ENCODE measurements around the gene NEAT1. TPM values are rescaled to one million over a fixed set of nuclear protein-coding genes. Genes with fewer than 3 reads are reported as not detected.
A peak's percentile ranks its signal among the peaks of the same experiment; 100 is the strongest.
"Not testable (repeated sequence)": the region's sequence is repeated elsewhere in the genome, so short reads cannot be mapped to it uniquely, and the experiment has no call there.

Gene NEAT1
- polyA plus RNA-seq, 1 experiment: 72.3 TPM

DNA sequence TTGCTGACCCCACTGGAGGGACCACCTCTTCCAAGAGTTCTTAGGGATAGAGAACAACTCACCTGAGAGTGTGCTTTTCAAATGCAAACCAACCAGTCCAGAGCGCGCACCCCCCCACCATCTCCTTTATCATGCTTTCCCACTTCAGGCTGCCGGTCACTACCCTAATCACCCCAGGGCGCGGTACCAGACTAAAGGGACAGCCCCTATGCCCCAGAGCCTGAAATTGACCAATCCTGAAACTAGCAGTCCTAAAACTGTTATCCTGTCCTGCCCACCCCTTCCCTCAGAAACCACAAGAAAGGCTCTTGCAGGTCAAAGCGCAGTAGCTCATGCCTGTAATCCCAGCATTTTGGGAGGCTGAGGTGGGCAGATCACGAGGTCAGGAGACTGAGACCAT, 37.0 kb downstream of the NEAT1 start:
- no peak for DNase-seq (ENCODE audit: low read depth, low spot score)
- H3K4me3 ChIP-seq (ENCODE audit: low read depth, low read length): no peak overlapping the region
- POLR2A ChIA-PET: interaction anchor here (0.8 to 1.1 kb wide), 2 partner anchors 19 to 49 kb away, joined by 3 to 4 read pairs; no protein-coding TSS in a partner anchor
- TF ChIP-seq, protein P1, sequence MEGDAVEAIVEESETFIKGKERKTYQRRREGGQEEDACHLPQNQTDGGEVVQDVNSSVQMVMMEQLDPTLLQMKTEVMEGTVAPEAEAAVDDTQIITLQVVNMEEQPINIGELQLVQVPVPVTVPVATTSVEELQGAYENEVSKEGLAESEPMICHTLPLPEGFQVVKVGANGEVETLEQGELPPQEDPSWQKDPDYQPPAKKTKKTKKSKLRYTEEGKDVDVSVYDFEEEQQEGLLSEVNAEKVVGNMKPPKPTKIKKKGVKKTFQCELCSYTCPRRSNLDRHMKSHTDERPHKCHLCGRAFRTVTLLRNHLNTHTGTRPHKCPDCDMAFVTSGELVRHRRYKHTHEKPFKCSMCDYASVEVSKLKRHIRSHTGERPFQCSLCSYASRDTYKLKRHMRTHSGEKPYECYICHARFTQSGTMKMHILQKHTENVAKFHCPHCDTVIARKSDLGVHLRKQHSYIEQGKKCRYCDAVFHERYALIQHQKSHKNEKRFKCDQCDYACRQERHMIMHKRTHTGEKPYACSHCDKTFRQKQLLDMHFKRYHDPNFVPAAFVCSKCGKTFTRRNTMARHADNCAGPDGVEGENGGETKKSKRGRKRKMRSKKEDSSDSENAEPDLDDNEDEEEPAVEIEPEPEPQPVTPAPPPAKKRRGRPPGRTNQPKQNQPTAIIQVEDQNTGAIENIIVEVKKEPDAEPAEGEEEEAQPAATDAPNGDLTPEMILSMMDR (IDR thresholded peaks at IDR 0.05; ENCODE audit: low read depth, low read length): no peak
- H3K27ac ChIP-seq (ENCODE audit: low read depth, low read length): no peak overlapping the region
- H3K9me3 ChIP-seq (ENCODE audit: control insufficient read depth, insufficient read depth, low read length): no peaks in the 10 kb centered on the region
- CTCF ChIA-PET: interaction anchor here (1.0 to 2.0 kb wide), 2 partner anchors 20 to 38 kb away, joined by 3 to 4 read pairs; no protein-coding TSS in a partner anchor
- no peaks in the 10 kb centered on the region for H3K27me3 ChIP-seq (ENCODE audit: control insufficient read depth, insufficient read depth, low read length)

DNA sequence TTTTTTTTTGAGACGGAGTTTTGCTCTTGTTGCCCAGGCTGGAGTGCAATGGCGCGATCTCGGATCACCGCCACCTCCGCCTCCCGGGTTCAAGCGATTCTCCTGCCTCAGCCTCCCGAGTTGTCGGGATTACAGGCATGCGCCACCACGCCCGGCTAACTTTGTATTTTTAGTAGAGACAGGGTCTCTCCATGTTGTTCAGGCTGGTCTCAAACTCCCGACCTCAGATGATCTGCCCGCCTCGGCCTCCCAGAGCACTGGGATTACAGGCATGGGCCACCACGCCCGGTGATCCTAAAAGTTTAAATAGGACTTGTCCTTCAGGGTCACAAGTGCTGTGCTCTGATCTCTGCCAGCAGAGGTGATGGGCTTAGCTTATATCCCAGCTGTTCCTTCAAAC, 42.9 kb downstream of the NEAT1 start:
- CTCF ChIA-PET: interaction anchor here (0.6 to 1.4 kb wide), 3 partner anchors 43 to 98 kb away, joined by 4 to 5 read pairs (median 4); no protein-coding TSS in a partner anchor
- not testable (repeated sequence) for H3K27me3 ChIP-seq (ENCODE audit: control insufficient read depth, insufficient read depth, low read length); DNase-seq (ENCODE audit: low read depth, low spot score); H3K9me3 ChIP-seq (ENCODE audit: control insufficient read depth, insufficient read depth, low read length); H3K27ac ChIP-seq (ENCODE audit: low read depth, low read length); H3K4me3 ChIP-seq (ENCODE audit: low read depth, low read length)
- POLR2A ChIA-PET: interaction anchor here (0.6 to 1.1 kb wide), 4 partner anchors 11 to 43 kb away, joined by 3 to 4 read pairs (median 3); no protein-coding TSS in a partner anchor

DNA sequence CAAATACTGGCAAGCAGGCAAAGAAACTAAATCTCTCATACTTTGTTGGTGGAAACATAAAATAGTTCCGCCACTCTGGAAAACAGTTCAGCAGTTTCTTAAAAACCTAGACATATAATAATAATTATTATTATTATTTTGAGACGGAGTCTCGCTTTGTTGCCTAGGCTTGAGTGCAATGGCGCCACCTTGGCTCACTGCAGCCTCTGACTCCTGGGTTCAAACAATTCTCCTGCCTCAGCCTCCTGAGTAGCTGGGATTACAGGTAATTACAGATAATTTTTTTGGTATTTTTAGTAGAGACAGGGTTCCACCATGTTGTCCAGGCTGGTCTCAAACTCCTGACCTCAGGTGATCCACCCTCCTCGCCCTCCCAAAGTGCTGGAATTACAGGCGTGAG, 44.7 kb downstream of the NEAT1 start:
- DNase-seq (ENCODE audit: low read depth, low spot score); POLR2A ChIA-PET; CTCF ChIA-PET; H3K4me3 ChIP-seq (ENCODE audit: low read depth, low read length); H3K9me3 ChIP-seq (ENCODE audit: control insufficient read depth, insufficient read depth, low read length); H3K27ac ChIP-seq (ENCODE audit: low read depth, low read length); H3K27me3 ChIP-seq (ENCODE audit: control insufficient read depth, insufficient read depth, low read length): not testable (repeated sequence)

DNA sequence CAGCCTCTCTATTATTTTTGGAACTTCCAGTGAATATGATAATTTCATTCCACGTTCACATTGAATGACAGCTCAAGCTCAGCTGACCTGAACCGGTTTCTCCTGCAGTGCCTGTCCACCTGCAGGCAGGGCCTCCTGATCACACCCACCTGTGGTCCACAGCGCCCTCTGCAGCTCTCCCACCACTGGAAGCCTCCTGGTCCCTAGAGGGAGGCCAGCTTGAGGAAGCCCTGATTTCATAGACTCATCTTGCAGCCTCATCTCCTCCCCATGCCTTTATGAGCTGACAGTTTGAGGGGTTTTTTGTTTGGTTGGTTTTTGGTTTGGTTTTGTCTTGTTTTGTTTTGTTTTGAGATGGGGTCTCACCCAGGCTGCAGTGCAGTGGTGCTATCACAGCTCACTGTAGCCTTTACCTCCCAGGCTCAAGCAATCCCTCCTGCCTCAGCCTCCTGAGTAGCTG, 46.3 kb downstream of the NEAT1 start:
- TF ChIP-seq, protein P1 (IDR thresholded peaks at IDR 0.05; ENCODE audit: low read depth, low read length): peak; percentile 31
- H3K27me3 ChIP-seq (ENCODE audit: control insufficient read depth, insufficient read depth, low read length): no peaks in the 10 kb centered on the region
- no peak overlapping the region for H3K27ac ChIP-seq (ENCODE audit: low read depth, low read length)
- no peak overlapping the region for H3K4me3 ChIP-seq (ENCODE audit: low read depth, low read length)
- DNase-seq (ENCODE audit: low read depth, low spot score): no peak
- no peaks in the 10 kb centered on the region for H3K9me3 ChIP-seq (ENCODE audit: control insufficient read depth, insufficient read depth, low read length)
- ChIA-PET CTCF (interaction anchor here (1.3 kb wide), 1 partner anchor 10 kb away, joined by 4 read pairs; no protein-coding TSS in a partner anchor), POLR2A (interaction anchor here (0.5 to 1.1 kb wide), 4 partner anchors 19 to 40 kb away, joined by 3 to 5 read pairs (median 4); no protein-coding TSS in a partner anchor)

DNA sequence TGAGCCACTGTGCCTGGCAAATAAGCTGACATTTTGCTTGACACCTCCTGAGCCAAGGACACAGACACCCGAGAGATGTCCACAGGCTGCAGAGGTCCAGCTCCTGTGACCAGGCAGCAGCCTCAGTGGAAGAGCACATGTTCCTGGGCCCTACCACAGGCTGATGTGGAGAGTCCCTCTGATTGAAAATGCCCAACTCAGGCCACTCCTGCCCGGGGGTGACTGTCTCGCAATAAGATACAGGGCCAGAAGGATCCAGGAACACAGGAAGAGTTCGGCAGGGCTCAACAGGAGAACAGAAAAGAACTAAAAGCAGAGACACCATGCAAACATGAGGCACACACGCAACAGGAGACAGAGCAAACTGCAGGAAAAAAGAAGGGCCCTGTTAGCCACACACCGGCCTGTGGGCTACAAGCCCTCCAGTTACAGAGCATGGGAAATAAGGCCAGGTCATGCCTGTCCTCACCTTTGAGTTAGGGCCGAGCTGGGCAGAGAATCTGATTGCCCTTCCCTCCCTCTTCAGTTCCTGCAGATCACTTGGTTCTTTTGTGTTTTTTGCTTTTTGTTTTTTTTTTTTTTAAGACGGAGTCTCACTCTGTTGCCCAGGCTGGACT, 47.9 kb downstream of the NEAT1 start:
- no peaks in the 10 kb centered on the region for H3K27me3 ChIP-seq (ENCODE audit: control insufficient read depth, insufficient read depth, low read length)
- no peak overlapping the region for H3K4me3 ChIP-seq (ENCODE audit: low read depth, low read length)
- TF ChIP-seq, protein P1 (IDR thresholded peaks at IDR 0.05; ENCODE audit: low read depth, low read length): no peak
- POLR2A ChIA-PET: interaction anchor here (0.7 to 3.6 kb wide), 5 partner anchors 18 to 155 kb away, joined by 3 to 107 read pairs (median 17); partner anchors contain the start of gene MALAT1
- no peak for DNase-seq (ENCODE audit: low read depth, low spot score)
- CTCF ChIA-PET: interaction anchor here (0.6 to 2.5 kb wide), 6 partner anchors 8 to 39 kb away, joined by 3 to 12 read pairs (median 8); no protein-coding TSS in a partner anchor
- no peaks in the 10 kb centered on the region for H3K9me3 ChIP-seq (ENCODE audit: control insufficient read depth, insufficient read depth, low read length)
- H3K27ac ChIP-seq (ENCODE audit: low read depth, low read length): no peak overlapping the region

DNA sequence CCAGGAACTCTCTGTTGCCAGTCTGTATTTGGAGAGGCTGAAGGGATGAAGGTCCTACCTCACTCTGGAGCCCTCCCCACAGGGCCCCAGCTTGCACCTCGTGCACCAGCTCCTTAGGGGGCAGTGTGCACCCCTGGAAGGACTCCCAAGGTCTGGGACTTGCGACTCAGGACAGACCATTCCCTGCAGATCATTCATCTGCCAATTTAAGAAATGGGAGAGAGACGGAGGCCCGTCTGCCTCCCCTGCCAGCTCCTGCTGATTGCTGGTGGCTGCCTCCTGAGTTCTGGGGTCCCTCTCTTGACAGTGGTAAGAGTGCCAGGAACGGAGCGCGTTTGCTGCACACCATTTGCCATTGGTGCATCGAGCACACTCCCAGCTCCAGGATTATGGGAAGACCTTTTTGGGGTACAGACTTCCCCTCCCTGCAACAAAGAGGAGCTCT, 48.9 kb downstream of the NEAT1 start:
- peak overlapping the region; percentile 31 for H3K4me3 ChIP-seq (ENCODE audit: low read depth, low read length)
- TF ChIP-seq, protein P1 (IDR thresholded peaks at IDR 0.05; ENCODE audit: low read depth, low read length): peak; percentile 56
- H3K9me3 ChIP-seq (ENCODE audit: control insufficient read depth, insufficient read depth, low read length): no peaks in the 10 kb centered on the region
- peak overlapping the region; percentile 97 for H3K27ac ChIP-seq (ENCODE audit: low read depth, low read length)
- CTCF ChIA-PET: interaction anchor here (0.5 to 2.5 kb wide), 13 partner anchors 8 to 152 kb away, joined by 3 to 12 read pairs (median 7); partner anchors contain the start of gene MALAT1
- POLR2A ChIA-PET: interaction anchor here (0.6 to 3.6 kb wide), 17 partner anchors 10 to 1220 kb away, joined by 3 to 107 read pairs (median 5); partner anchors contain the start of genes MALAT1, NEAT1 and PLCB3
- H3K27me3 ChIP-seq (ENCODE audit: control insufficient read depth, insufficient read depth, low read length): no peaks in the 10 kb centered on the region
- no peak for DNase-seq (ENCODE audit: low read depth, low spot score)

DNA sequence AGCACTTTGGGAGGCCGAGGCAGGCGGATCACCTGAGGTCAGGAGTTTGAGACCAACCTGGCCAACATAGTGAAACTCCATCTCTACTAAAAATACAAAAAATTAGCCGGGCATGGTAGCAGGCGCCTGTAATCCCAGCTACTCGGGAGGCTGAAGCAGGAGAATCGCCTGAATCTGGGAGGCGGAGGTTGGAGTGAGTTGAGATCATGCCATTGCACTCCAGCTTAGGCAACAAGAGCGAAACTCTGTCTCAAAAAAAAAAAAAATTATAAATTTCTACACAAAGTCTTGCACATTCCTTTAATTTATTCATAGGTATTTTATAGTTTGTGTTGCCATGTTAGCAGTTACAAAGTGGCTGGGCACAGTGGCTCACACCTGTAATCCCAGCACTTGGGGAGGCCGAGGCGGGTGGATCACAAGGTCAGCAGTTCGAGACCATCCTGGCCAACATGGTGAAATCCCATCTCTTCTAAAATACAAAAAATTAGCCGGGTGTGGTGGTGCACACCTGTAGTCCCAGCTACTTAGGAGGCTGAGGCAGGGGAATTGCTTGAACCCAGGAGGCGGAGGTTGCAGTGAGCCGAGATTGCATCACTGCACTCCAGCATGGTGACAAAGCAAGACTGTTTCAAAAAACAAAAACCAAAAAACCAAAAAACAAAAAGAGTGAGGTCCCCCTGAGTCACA, 50.1 kb downstream of the NEAT1 start:
- H3K27me3 ChIP-seq (ENCODE audit: control insufficient read depth, insufficient read depth, low read length); H3K9me3 ChIP-seq (ENCODE audit: control insufficient read depth, insufficient read depth, low read length); DNase-seq (ENCODE audit: low read depth, low spot score); H3K4me3 ChIP-seq (ENCODE audit: low read depth, low read length): not testable (repeated sequence)
- ChIA-PET CTCF (interaction anchor here (0.7 to 2.5 kb wide), 7 partner anchors 9 to 37 kb away, joined by 3 to 12 read pairs (median 7); partner anchors contain the start of gene MALAT1), POLR2A (interaction anchor here (0.6 to 3.6 kb wide), 12 partner anchors 9 to 56 kb away, joined by 3 to 107 read pairs (median 6); partner anchors contain the start of genes MALAT1 and NEAT1)
- H3K27ac ChIP-seq (ENCODE audit: low read depth, low read length): peak overlapping the region; percentile 97
